22Rv1 (cell line): ENCODE data around the gene TRIM2.
A peak's percentile ranks its signal among the peaks of the same experiment; 100 is the strongest.

ENCODE experiments used
- H3K27ac ChIP-seq: fragments of 450-650 bp; 2 replicates; pipeline ENCODE4 v1.5.1; 2017
- CTCF ChIP-seq: fragments of 450-650 bp; IDR thresholded peaks from 2 replicates; pipeline ENCODE4 v1.5.1; 2017; ENCODE audit warnings: mild to moderate bottlenecking
- ZFX ChIP-seq: fragments of 450-650 bp; IDR thresholded peaks from 2 replicates; pipeline ENCODE4 v1.6.1; 2017; ENCODE audit warnings: antibody characterized with exemption, borderline replicate concordance

The TRIM2 gene

GRCh38 chr4:153206534-153206933 is 2.3 kb downstream of the TRIM2 start:
- H3K27ac ChIP-seq, result no peak overlapping the region
- TF ChIP-seq ZFX, result no peak
- TF ChIP-seq CTCF, result no peak

- no peak for TF ChIP-seq CTCF
- no peak overlapping the region for H3K27ac ChIP-seq
Measured at GRCh38 chr4:153207027-153207426, 2.8 kb downstream of the TRIM2 start.

GRCh38 chr4:153207567-153207966 is 3.3 kb downstream of the TRIM2 start:
- TF ChIP-seq CTCF (peak; percentile 62), ZFX (no peak)

GRCh38 chr4:153209410-153209809 is 5.2 kb downstream of the TRIM2 start:
- no peak for TF ChIP-seq ZFX
- no peak for TF ChIP-seq CTCF
- H3K27ac ChIP-seq, result no peak overlapping the region

More at GRCh38 chr4:153207567-153207966, 3.3 kb downstream of the TRIM2 start:
- no peak overlapping the region for H3K27ac ChIP-seq

GRCh38 chr4:153210727-153211126 is 6.5 kb downstream of the TRIM2 start:
- H3K27ac ChIP-seq, result no peak overlapping the region
- TF ChIP-seq CTCF (no peak), ZFX (no peak)

- TF ChIP-seq ZFX (no peak), CTCF (no peak)
- H3K27ac ChIP-seq, result no peak overlapping the region
Measured at GRCh38 chr4:153211986-153212728, 7.9 kb downstream of the TRIM2 start.

- TF ChIP-seq CTCF (no peak), ZFX (no peak)
- no peak overlapping the region for H3K27ac ChIP-seq
Measured at GRCh38 chr4:153212736-153213135, 8.5 kb downstream of the TRIM2 start.
